Natural killer cell (primary cell): ENCODE data around the gene AP1M1. TPM values are rescaled to one million over a fixed set of nuclear protein-coding genes. Genes with fewer than 3 reads are reported as not detected.

Experiments
- ATAC-seq, 3 donors: fragments of 150-1000 bp in 2 of 3; fragments of 200-7000 bp in 1 of 3; cut with Tn5 transposase; 1 replicate in 1 of 3; 2 replicates in 2 of 3; pipeline ENCODE4 v1.10.0; 2021; ENCODE audit warnings: mild to moderate bottlenecking in 2 of 3, moderate library complexity in 2 of 3
- DNase-seq, 2 donors: peaks; one replicate each; pipeline versions ENCODE4 v3.0.0 to v3.0.0-alpha.2; 2013 to 2021; ENCODE audit warnings: mixed read lengths in 1 of 2
- H3K27ac ChIP-seq: one replicate; pipeline ENCODE4 v1.5.1; 2013; ENCODE audit warnings: mild to moderate bottlenecking, low read length
- H3K27me3 ChIP-seq: one replicate; pipeline ENCODE4 v1.6.1; 2013; ENCODE audit warnings: low read length; ENCODE audit not compliant: control insufficient read depth, insufficient read depth
- H3K36me3 ChIP-seq: one replicate; pipeline ENCODE4 v1.6.1; 2013; ENCODE audit warnings: low read length; ENCODE audit not compliant: control insufficient read depth, insufficient read depth
- H3K4me1 ChIP-seq: one replicate; pipeline ENCODE4 v1.6.1; 2013; ENCODE audit warnings: low read length; ENCODE audit not compliant: control insufficient read depth, insufficient read depth
- H3K4me3 ChIP-seq: one replicate; pipeline ENCODE4 v1.5.1; 2013; ENCODE audit warnings: low read length
- H3K9me3 ChIP-seq: one replicate; pipeline ENCODE4 v1.6.1; 2013; ENCODE audit warnings: low read length; ENCODE audit not compliant: control insufficient read depth, insufficient read depth
- H3K27ac Mint-ChIP-seq, 2 donors: one replicate each; pipeline ENCODE4 v1.8.0; 2022; ENCODE audit warnings: mild to moderate bottlenecking in 2 of 2, mixed read lengths in 2 of 2, moderate library complexity in 1 of 2
- H3K27me3 Mint-ChIP-seq, 2 donors: one replicate each; pipeline ENCODE4 v1.8.0; 2022; ENCODE audit warnings: low read depth in 2 of 2, mixed read lengths in 2 of 2
- H3K36me3 Mint-ChIP-seq: one replicate; pipeline ENCODE4 v1.8.0; 2022; ENCODE audit warnings: mixed read lengths
- H3K4me1 Mint-ChIP-seq, 2 donors: one replicate each; pipeline ENCODE4 v1.8.0; 2022; ENCODE audit warnings: mixed read lengths in 2 of 2
- H3K4me3 Mint-ChIP-seq: one replicate; pipeline ENCODE4 v1.8.0; 2022; ENCODE audit warnings: mild to moderate bottlenecking, moderate library complexity, mixed read lengths
- H3K9me3 Mint-ChIP-seq, 2 donors: one replicate each; pipeline ENCODE4 v1.8.0; 2022; ENCODE audit warnings: mixed read lengths in 2 of 2
- CTCF ChIP-seq: fragments of 200-600 bp; IDR thresholded peaks from one replicate; pipeline ENCODE4 v1.8.0; 2022; ENCODE audit warnings: antibody characterized with exemption
- WGBS: methylation state at CpG from one replicate; pipeline ENCODE4 v1.1.7; 2013; ENCODE audit warnings: missing lambda C conversion rate; ENCODE audit not compliant: insufficient coverage; 5-methylcytosine and 5-hydroxymethylcytosine counted together
- intact Hi-C: fragments of 100-400 bp; cut with micrococcal nuclease; formaldehyde crosslinking; loops from one replicate; pipeline ENCODE4 v1.14.2; 2022
- total RNA-seq, 4 donors: library from RNA; stranded (reverse); fragments of 120-200 nt in 1 of 4; gene quantifications; one replicate each; pipeline versions ENCODE4 v1.2.3 to v1.2.4, GENCODE V29; 2013 to 2022

The AP1M1 gene
- total RNA-seq, 3 donors from 2014 or later (not counting 1 experiment from before 2014, with no cell fraction given), result 99.0 to 124 (median 100) TPM

- no peak overlapping the region for H3K4me3 ChIP-seq
- H3K4me1 ChIP-seq, result peaks cover 65% of the 10 kb centered on the region
- no peaks in the 10 kb centered on the region for H3K9me3 ChIP-seq
- no peak overlapping the region for H3K4me3 Mint-ChIP-seq
- no peak for TF ChIP-seq CTCF
- intact Hi-C loops, result no loop called here
- DNase-seq (no peak), ATAC-seq (no peak)
- no peaks in the 10 kb centered on the region for H3K9me3 Mint-ChIP-seq
- peaks cover 76% of the 10 kb centered on the region for H3K36me3 ChIP-seq
- peak overlapping the region; percentile 99 for H3K27ac Mint-ChIP-seq
- no peak overlapping the region for H3K27ac ChIP-seq
- no peaks in the 10 kb centered on the region for H3K27me3 Mint-ChIP-seq
- H3K4me1 Mint-ChIP-seq, result peaks cover 34 to 45% of the 10 kb centered on the region in 2 donors
- WGBS, result 98% methylated on average over 8 of the region's 8 CpGs
- no peaks in the 10 kb centered on the region for H3K27me3 ChIP-seq
- H3K36me3 Mint-ChIP-seq, result peaks cover 12% of the 10 kb centered on the region
Observed at GRCh38 chr19:16154557-16154956, 43.2 kb upstream of the AP1M1 start.

GRCh38 chr19:16155128-16155527 is 42.6 kb upstream of the AP1M1 start:
- Mint-ChIP-seq H3K27ac (peak overlapping the region; percentile 99), H3K4me1 (peaks cover 31 to 40% of the 10 kb centered on the region in 2 donors), H3K27me3 (no peaks in the 10 kb centered on the region), H3K4me3 (peak overlapping the region; percentile 40), H3K9me3 (no peaks in the 10 kb centered on the region), H3K36me3 (peaks cover 12% of the 10 kb centered on the region)
- Histone ChIP-seq H3K9me3 (no peaks in the 10 kb centered on the region), H3K27me3 (no peaks in the 10 kb centered on the region), H3K4me1 (peaks cover 59% of the 10 kb centered on the region), H3K27ac (peak overlapping the region; percentile 37), H3K4me3 (no peak overlapping the region), H3K36me3 (peaks cover 74% of the 10 kb centered on the region)
- intact Hi-C loops, result no loop called here
- 100% methylated on average over 1 of the region's 1 CpG for WGBS
- ATAC-seq, result no peak
- no peak for TF ChIP-seq CTCF
- no peak for DNase-seq

- no peaks in the 10 kb centered on the region for H3K9me3 ChIP-seq
- H3K4me1 ChIP-seq, result peaks cover 52% of the 10 kb centered on the region
- TF ChIP-seq CTCF, result no peak
- Mint-ChIP-seq H3K4me3 (no peak overlapping the region), H3K27me3 (no peaks in the 10 kb centered on the region), H3K9me3 (no peaks in the 10 kb centered on the region), H3K27ac (peak overlapping the region; percentile 51 to 99), H3K4me1 (peaks cover 36 to 37% of the 10 kb centered on the region in 2 donors), H3K36me3 (peaks cover 12% of the 10 kb centered on the region)
- intact Hi-C loops, result no loop called here
- no peak overlapping the region for H3K4me3 ChIP-seq
- DNase-seq (no peak), ATAC-seq (no peak)
- no peaks in the 10 kb centered on the region for H3K27me3 ChIP-seq
- peaks cover 61% of the 10 kb centered on the region for H3K36me3 ChIP-seq
- no peak overlapping the region for H3K27ac ChIP-seq
- WGBS, result 73% methylated on average over 6 of the region's 6 CpGs
Observed at GRCh38 chr19:16156904-16157303, 40.8 kb upstream of the AP1M1 start.

- peak overlapping the region; percentile 51 to 99 for H3K27ac Mint-ChIP-seq
- ATAC-seq, result peak in 1 of 3 donors; percentile 16
Observed at GRCh38 chr19:16157601-16158000, 40.1 kb upstream of the AP1M1 start.

More at GRCh38 chr19:16157601-16158000, 40.1 kb upstream of the AP1M1 start:
- Mint-ChIP-seq H3K9me3 (no peaks in the 10 kb centered on the region), H3K36me3 (peaks cover 12% of the 10 kb centered on the region), H3K27me3 (no peaks in the 10 kb centered on the region), H3K4me1 (peaks cover 34 to 35% of the 10 kb centered on the region in 2 donors), H3K4me3 (no peak overlapping the region)
- TF ChIP-seq CTCF, result no peak
- Histone ChIP-seq H3K4me3 (no peak overlapping the region), H3K27ac (no peak overlapping the region), H3K36me3 (peaks cover 56% of the 10 kb centered on the region), H3K4me1 (peaks cover 47% of the 10 kb centered on the region), H3K9me3 (no peaks in the 10 kb centered on the region), H3K27me3 (no peaks in the 10 kb centered on the region)
- intact Hi-C loops, result no loop called here
- no peak for DNase-seq
- WGBS, result 96% methylated on average over 9 of the region's 10 CpGs
